Panc1 (cell line): ENCODE measurements around the gene CENPS. TPM values are rescaled to one million over a fixed set of nuclear protein-coding genes. Genes with fewer than 3 reads are reported as not detected.

Experiments used
- ATAC-seq: fragments of 200-7000 bp; cut with Tn5 transposase; 2 replicates; pipeline ENCODE4 v1.9.1; 2020; ENCODE audit warnings: mild to moderate bottlenecking, moderate library complexity
- BruUV-seq: library from RNA; stranded (reverse); fragments of 400-500 nt; replicated peaks from 2 replicates; lab custom pipeline; 2021; lab: Mats Ljungman, UMichigan
- CTCF ChIA-PET: fragments of 300-600 bp; sonication (Branson Sonifier 250); formaldehyde crosslinking; loops from one replicate; lab custom pipeline; 2022; ENCODE audit warnings: antibody characterized with exemption; lab: Charles Lee
- POLR2A ChIA-PET: fragments of 300-600 bp; sonication (Branson Sonifier 250); formaldehyde crosslinking; loops from one replicate; lab custom pipeline; 2022; ENCODE audit warnings: antibody characterized with exemption; lab: Charles Lee
- DNase-seq: peaks from one replicate; pipeline ENCODE4 v3.0.0-alpha.2; 2010; ENCODE audit warnings: low read depth, low spot score
- H3K27ac ChIP-seq: 2 replicates; pipeline ENCODE4 v1.5.1; 2011; ENCODE audit warnings: mild to moderate bottlenecking, low read length, inconsistent platforms
- H3K27me3 ChIP-seq: fragments of 200-500 bp; sonication (Bioruptor generic); 2 replicates; pipeline ENCODE4 v1.6.0; 2014; ENCODE audit warnings: low read length, inconsistent platforms; ENCODE audit not compliant: control insufficient read depth, insufficient read depth
- H3K36me3 ChIP-seq: fragments of 200-500 bp; sonication (Bioruptor generic); 2 replicates; pipeline ENCODE4 v1.5.1; 2014; ENCODE audit warnings: inconsistent platforms, mild to moderate bottlenecking, low read length, moderate library complexity; ENCODE audit not compliant: control insufficient read depth, insufficient read depth
- H3K4me1 ChIP-seq: 2 replicates; pipeline ENCODE4 v1.5.1; 2011; ENCODE audit warnings: inconsistent platforms, mild to moderate bottlenecking, low read length, moderate library complexity; ENCODE audit not compliant: control insufficient read depth, insufficient read depth
- H3K4me3 ChIP-seq, 2 experiments: 2 replicates each; pipeline ENCODE4 v1.5.1; 2011 to 2012; ENCODE audit warnings: low read depth in 2 of 2, low read length in 2 of 2, mild to moderate bottlenecking in 2 of 2, inconsistent platforms in 1 of 2, moderate library complexity in 1 of 2
- H3K9me3 ChIP-seq: fragments of 200-500 bp; sonication (Bioruptor generic); 2 replicates; pipeline ENCODE4 v1.5.1; 2014; ENCODE audit warnings: low read depth, mild to moderate bottlenecking, inconsistent platforms, low read length, moderate library complexity; ENCODE audit not compliant: control insufficient read depth, insufficient read depth
- POLR2AphosphoS5 ChIP-seq: IDR thresholded peaks from 2 replicates; pipeline ENCODE4 v1.6.1; 2012; ENCODE audit warnings: mild to moderate bottlenecking, low read depth, low read length, moderate library complexity
- SIN3A ChIP-seq: IDR thresholded peaks from 2 replicates; pipeline ENCODE4 v1.6.1; 2012; ENCODE audit warnings: low read depth, mild to moderate bottlenecking, low read length, moderate library complexity, borderline replicate concordance; ENCODE audit not compliant: insufficient read depth
- TCF7L2 ChIP-seq: IDR thresholded peaks from 2 replicates; pipeline ENCODE4 v1.6.1; 2011; ENCODE audit warnings: mild to moderate bottlenecking, low read depth, low read length, inconsistent platforms
- in situ Hi-C: cut with HindIII; loops from 2 replicates; pipeline ENCODE4 v1.10.0; 2016; ENCODE audit warnings: low sequenced_read_pairs, low pct_unique_long_range_greater_than_20kb
- intact Hi-C: fragments of 100-400 bp; cut with micrococcal nuclease; formaldehyde crosslinking; loops from one replicate; pipeline ENCODE4 v1.10.0; 2022; ENCODE audit not compliant: unreplicated experiment
- total RNA-seq: library from RNA; stranded (reverse); gene quantifications from one replicate; pipeline ENCODE4 v1.2.1, GENCODE V29; 2021; ENCODE audit not compliant: unreplicated experiment
- TF ChIP-seq, protein P1 (sequence below), 2 experiments: IDR thresholded peaks; 2 replicates each; pipeline ENCODE4 v1.6.1; 2011 to 2012; ENCODE audit warnings: low read depth in 2 of 2, control low read depth in 1 of 2, low read length in 1 of 2, mild to moderate bottlenecking in 1 of 2, moderate library complexity in 1 of 2; ENCODE audit not compliant: insufficient read depth in 1 of 2
- TF ChIP-seq, protein P2 (sequence below): fragments of 450-650 bp; IDR thresholded peaks from 2 replicates; pipeline ENCODE4 v1.5.1; 2017; ENCODE audit warnings: mild to moderate bottlenecking

Gene CENPS
- total RNA-seq, 1 experiment from 2014 or later, result 40.8 TPM

DNA sequence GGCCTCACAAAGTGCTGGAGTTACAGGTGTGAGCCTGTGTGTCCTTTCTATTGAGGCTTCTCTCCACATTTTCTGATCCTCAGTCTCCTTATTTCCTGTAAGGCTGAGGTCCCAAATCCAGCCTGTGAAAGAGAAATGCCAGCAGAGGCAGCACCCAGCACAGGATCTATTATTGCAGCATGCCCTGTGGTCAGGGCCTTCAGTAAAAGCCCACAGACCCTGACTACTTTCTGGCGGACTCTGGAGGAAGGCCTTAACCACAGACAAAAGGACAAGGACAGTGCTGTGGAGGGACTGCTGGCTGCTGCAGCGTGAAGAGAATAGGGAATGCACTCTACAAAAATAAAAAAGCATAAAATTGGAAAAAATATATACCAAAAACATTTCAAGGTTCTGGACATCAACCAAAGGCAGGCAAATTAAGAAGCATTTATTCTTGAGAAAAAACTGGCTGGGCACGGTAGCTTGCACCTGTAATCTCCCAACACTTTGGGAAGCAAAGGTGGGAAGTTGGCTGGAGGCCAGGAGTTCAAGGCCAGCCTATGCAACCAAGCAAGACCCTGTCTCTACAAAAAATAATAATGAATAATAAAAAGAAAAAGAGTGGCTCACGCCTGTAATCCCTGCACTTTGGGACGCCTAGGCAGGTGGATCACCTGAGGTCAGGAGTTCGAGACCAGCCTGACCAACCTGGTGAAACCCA lies 40.8 kb upstream of the CENPS start:
- Histone ChIP-seq H3K27ac (no peak overlapping the region), H3K4me3 (no peak overlapping the region), H3K4me1 (peaks cover 5% of the 10 kb centered on the region), H3K9me3 (peaks cover 2% of the 10 kb centered on the region; the same call in 1 of the 2 replicates), H3K27me3 (no peaks in the 10 kb centered on the region), H3K36me3 (no peaks in the 10 kb centered on the region)
- ChIA-PET POLR2A (no interaction called here), CTCF (no interaction called here)
- DNase-seq (no peak), ATAC-seq (no peak)
- TF ChIP-seq, protein P1, sequence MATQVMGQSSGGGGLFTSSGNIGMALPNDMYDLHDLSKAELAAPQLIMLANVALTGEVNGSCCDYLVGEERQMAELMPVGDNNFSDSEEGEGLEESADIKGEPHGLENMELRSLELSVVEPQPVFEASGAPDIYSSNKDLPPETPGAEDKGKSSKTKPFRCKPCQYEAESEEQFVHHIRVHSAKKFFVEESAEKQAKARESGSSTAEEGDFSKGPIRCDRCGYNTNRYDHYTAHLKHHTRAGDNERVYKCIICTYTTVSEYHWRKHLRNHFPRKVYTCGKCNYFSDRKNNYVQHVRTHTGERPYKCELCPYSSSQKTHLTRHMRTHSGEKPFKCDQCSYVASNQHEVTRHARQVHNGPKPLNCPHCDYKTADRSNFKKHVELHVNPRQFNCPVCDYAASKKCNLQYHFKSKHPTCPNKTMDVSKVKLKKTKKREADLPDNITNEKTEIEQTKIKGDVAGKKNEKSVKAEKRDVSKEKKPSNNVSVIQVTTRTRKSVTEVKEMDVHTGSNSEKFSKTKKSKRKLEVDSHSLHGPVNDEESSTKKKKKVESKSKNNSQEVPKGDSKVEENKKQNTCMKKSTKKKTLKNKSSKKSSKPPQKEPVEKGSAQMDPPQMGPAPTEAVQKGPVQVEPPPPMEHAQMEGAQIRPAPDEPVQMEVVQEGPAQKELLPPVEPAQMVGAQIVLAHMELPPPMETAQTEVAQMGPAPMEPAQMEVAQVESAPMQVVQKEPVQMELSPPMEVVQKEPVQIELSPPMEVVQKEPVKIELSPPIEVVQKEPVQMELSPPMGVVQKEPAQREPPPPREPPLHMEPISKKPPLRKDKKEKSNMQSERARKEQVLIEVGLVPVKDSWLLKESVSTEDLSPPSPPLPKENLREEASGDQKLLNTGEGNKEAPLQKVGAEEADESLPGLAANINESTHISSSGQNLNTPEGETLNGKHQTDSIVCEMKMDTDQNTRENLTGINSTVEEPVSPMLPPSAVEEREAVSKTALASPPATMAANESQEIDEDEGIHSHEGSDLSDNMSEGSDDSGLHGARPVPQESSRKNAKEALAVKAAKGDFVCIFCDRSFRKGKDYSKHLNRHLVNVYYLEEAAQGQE (IDR thresholded peaks at IDR 0.05; ENCODE audit: insufficient read depth in 1 of 2, low read depth in 2 of 2, low read length in 1 of 2), result no peak
- no peak for TF ChIP-seq SIN3A
- TF ChIP-seq POLR2AphosphoS5, result no peak
- TF ChIP-seq TCF7L2, result no peak
- intact Hi-C loops, result no loop called here
- in situ Hi-C loops, result no loop called here
- no TSS peak for BruUV-seq

GRCh38 chr1:10396870-10397269 lies 33.4 kb upstream of the CENPS start:
- no TSS peak for BruUV-seq
- H3K4me3 ChIP-seq, result no peak overlapping the region
- POLR2A ChIA-PET, result no interaction called here
- DNase-seq (no peak), ATAC-seq (no peak)
- H3K9me3 ChIP-seq, result peaks cover 3% of the 10 kb centered on the region; the same call in 1 of the 2 replicates
- no peaks in the 10 kb centered on the region for H3K27me3 ChIP-seq
- H3K36me3 ChIP-seq, result no peaks in the 10 kb centered on the region
- no peak overlapping the region for H3K27ac ChIP-seq
- CTCF ChIA-PET, result no interaction called here
- 0 out of 2 replicates have a peak, but pooled peaks cover 5% of the 10 kb centered on the region for H3K4me1 ChIP-seq
- intact Hi-C loops, result no loop called here
- TF ChIP-seq, protein P2, sequence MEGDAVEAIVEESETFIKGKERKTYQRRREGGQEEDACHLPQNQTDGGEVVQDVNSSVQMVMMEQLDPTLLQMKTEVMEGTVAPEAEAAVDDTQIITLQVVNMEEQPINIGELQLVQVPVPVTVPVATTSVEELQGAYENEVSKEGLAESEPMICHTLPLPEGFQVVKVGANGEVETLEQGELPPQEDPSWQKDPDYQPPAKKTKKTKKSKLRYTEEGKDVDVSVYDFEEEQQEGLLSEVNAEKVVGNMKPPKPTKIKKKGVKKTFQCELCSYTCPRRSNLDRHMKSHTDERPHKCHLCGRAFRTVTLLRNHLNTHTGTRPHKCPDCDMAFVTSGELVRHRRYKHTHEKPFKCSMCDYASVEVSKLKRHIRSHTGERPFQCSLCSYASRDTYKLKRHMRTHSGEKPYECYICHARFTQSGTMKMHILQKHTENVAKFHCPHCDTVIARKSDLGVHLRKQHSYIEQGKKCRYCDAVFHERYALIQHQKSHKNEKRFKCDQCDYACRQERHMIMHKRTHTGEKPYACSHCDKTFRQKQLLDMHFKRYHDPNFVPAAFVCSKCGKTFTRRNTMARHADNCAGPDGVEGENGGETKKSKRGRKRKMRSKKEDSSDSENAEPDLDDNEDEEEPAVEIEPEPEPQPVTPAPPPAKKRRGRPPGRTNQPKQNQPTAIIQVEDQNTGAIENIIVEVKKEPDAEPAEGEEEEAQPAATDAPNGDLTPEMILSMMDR, result no peak
- TF ChIP-seq TCF7L2 (no peak), SIN3A (no peak), POLR2AphosphoS5 (no peak)
- TF ChIP-seq, protein P1 (IDR thresholded peaks at IDR 0.05; ENCODE audit: insufficient read depth in 1 of 2, low read depth in 2 of 2, low read length in 1 of 2), result no peak
- in situ Hi-C loops, result no loop called here
